ENCODE results near the gene LDLRAD2. TPM values are rescaled to one million over a fixed set of nuclear protein-coding genes. Genes with fewer than 3 reads are reported as not detected.
A peak's percentile ranks its signal among the peaks of the same experiment; 100 is the strongest.
"Not testable (repeated sequence)": the region's sequence is repeated elsewhere in the genome, so short reads cannot be mapped to it uniquely, and the experiment has no call there.

LDLRAD2 gene
- total RNA-seq, 6 experiments from 2014 or later = not detected

DNA sequence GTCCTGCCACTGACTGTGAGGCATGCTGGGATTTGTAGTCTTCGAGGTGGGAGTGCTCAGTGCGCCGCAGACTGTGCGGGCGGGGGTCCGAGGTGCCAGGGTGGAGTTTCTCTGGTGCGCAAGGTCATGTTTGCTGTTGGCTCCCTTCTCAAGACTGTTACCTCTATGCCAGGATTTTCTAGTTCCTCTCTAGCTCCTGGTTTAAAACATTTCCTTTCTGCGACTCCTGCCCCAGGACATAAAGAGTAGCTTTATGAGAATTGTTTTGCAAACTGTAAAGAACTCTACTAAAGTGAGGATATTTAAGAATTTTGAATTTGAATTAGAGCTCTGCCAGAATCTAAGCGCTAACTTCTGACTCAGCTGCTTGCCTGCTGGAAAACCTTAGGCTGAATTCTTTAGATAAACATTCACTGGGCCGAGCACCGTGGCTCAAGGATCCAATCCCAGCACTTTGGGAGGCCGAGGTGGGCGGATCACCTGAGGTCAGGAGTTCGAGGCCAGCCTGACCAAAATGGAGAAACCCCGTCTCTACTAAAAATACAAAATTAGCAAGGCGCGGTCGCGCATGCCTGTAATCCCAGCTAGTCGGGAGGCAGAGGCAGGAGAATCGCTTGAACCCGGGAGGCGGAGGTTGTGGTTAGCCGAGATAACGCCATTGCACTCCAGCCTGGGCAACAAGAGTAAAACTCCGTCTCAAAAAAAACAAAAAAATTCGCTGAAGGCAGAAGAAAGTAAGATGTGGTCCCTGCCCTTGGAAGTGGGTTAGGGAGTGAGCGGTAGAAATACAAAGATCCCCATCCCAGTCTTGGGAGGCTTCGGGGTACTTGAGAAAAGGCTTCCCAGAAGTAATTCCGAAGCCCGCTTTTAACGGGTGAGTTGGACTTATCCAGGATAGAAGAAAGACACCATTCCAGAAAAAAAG is 28.1 kb upstream of the LDLRAD2 start:
- 49% methylated on average over 28 of the region's 32 CpGs for WGBS (ENCODE audit: insufficient coverage, low coverage, low lambda C conversion rate, missing lambda C conversion rate)
- ATAC-seq (no peak), DNase-seq (peak in 1 of 3 donors; percentile 27)
- peak overlapping the region; percentile 100 for H3K27ac ChIP-seq
- H3K9me3 ChIP-seq = no peaks in the 10 kb centered on the region
- peaks cover 0 to 27% (median 9%) of the 10 kb centered on the region in 4 donors for H3K4me1 ChIP-seq
- TF ChIP-seq POLR2A (IDR thresholded peaks at IDR 0.05) = no peak
- TF ChIP-seq, protein P1, sequence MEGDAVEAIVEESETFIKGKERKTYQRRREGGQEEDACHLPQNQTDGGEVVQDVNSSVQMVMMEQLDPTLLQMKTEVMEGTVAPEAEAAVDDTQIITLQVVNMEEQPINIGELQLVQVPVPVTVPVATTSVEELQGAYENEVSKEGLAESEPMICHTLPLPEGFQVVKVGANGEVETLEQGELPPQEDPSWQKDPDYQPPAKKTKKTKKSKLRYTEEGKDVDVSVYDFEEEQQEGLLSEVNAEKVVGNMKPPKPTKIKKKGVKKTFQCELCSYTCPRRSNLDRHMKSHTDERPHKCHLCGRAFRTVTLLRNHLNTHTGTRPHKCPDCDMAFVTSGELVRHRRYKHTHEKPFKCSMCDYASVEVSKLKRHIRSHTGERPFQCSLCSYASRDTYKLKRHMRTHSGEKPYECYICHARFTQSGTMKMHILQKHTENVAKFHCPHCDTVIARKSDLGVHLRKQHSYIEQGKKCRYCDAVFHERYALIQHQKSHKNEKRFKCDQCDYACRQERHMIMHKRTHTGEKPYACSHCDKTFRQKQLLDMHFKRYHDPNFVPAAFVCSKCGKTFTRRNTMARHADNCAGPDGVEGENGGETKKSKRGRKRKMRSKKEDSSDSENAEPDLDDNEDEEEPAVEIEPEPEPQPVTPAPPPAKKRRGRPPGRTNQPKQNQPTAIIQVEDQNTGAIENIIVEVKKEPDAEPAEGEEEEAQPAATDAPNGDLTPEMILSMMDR (IDR thresholded peaks at IDR 0.05) = no peak
- intact Hi-C loops (cut with DNase I) = no loop called here
- no peaks in the 10 kb centered on the region for H3K36me3 ChIP-seq
- peak overlapping the region; percentile 85 to 100 (median 93) for H3K4me3 ChIP-seq
- H3K27me3 ChIP-seq = no peaks in the 10 kb centered on the region

DNA sequence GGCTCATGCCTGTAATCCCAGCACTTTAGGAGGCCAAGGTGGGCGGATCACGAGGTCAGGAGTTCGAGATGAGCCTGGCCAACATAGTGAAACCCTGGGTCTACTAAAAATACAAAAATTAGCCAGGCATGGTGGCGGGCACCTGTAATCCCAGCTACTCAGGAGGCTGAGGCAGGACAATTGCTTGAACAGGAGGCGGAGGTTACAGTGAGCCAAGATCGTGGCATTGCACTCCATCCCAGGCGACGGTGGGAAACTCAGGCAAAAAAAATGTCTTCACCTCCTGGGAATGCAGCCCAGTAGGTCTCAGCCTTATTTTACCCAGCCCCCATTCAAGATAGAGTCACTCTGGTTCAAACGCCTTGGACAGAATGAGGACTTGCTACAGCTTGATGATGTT is 26.3 kb upstream of the LDLRAD2 start:
- H3K27me3 ChIP-seq = not testable (repeated sequence)

DNA sequence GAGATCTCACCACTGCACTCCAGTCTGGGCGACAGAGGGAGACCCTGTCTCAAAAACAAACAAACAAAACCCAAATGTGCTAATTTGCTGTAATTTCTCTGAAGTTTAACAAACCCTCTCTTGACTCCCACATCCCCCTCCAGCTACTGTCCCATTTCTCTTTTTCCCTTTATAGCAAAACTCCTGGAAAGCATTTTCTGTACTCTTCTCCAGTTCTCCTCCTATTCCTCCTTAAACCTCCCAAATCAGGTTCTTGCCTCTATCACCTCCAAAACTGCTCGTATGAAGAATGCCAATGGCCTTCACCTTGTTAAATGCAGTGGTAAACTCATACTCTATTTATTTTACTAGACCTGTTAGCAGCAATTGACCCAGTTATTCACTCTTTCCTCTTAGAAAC is 25.4 kb upstream of the LDLRAD2 start:
- no peak for ATAC-seq
- no peak for TF ChIP-seq POLR2A (IDR thresholded peaks at IDR 0.05)
- TF ChIP-seq, protein P1 (IDR thresholded peaks at IDR 0.05) = no peak
- no peak for DNase-seq
- 67% methylated on average over 1 of the region's 2 CpGs for WGBS (ENCODE audit: insufficient coverage, low coverage, low lambda C conversion rate, missing lambda C conversion rate)
- H3K9me3 ChIP-seq = no peaks in the 10 kb centered on the region
- intact Hi-C loops (cut with DNase I) = no loop called here
- H3K27ac ChIP-seq = no peak overlapping the region
- peaks cover 0 to 8% (median 2%) of the 10 kb centered on the region in 4 donors for H3K4me1 ChIP-seq
- H3K36me3 ChIP-seq = no peaks in the 10 kb centered on the region
- H3K4me3 ChIP-seq = no peak overlapping the region
- no peaks in the 10 kb centered on the region for H3K27me3 ChIP-seq

More for the DNA sequence above, 26.3 kb upstream of the LDLRAD2 start:
- DNase-seq; H3K27ac ChIP-seq; ATAC-seq; H3K4me3 ChIP-seq; H3K36me3 ChIP-seq; H3K9me3 ChIP-seq; intact Hi-C loops (cut with DNase I): not testable (repeated sequence)
- 93% methylated on average over 5 of the region's 9 CpGs for WGBS (ENCODE audit: insufficient coverage, low coverage, low lambda C conversion rate, missing lambda C conversion rate)
- H3K4me1 ChIP-seq = peaks cover 0 to 15% (median 6%) of the 10 kb centered on the region in 4 donors

DNA sequence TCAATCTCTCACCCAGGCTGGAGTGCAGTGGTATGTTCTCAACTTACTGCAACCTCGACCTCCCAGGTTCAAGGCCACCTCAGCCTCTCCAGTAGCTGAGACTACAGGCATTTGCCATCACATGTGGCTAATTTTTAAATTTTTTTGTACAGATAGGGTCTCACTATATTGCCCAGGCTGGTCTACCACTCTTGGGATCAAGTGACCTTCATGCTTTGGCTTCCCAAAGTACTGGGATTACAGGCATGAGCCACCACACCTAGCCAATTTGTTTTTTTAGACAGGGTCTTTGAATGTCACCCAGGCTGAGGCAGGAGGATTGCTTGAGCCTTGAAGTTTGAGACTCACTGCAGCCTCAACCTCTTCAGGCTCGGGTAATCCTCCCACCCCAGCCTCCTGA is 19.0 kb upstream of the LDLRAD2 start:
- Histone ChIP-seq H3K36me3 (no peaks in the 10 kb centered on the region), H3K4me1 (no peaks in the 10 kb centered on the region), H3K27ac (no peak overlapping the region), H3K4me3 (no peak overlapping the region), H3K27me3 (no peaks in the 10 kb centered on the region), H3K9me3 (peaks cover 0 to 5% (median 0%) of the 10 kb centered on the region in 4 donors)
- ATAC-seq = no peak
- intact Hi-C loops (cut with DNase I) = no loop called here
- 77% methylated on average over 2 of the region's 2 CpGs for WGBS (ENCODE audit: insufficient coverage, low coverage, low lambda C conversion rate, missing lambda C conversion rate)
- DNase-seq = no peak
- TF ChIP-seq, protein P1 (IDR thresholded peaks at IDR 0.05) = no peak
- no peak for TF ChIP-seq POLR2A (IDR thresholded peaks at IDR 0.05)

DNA sequence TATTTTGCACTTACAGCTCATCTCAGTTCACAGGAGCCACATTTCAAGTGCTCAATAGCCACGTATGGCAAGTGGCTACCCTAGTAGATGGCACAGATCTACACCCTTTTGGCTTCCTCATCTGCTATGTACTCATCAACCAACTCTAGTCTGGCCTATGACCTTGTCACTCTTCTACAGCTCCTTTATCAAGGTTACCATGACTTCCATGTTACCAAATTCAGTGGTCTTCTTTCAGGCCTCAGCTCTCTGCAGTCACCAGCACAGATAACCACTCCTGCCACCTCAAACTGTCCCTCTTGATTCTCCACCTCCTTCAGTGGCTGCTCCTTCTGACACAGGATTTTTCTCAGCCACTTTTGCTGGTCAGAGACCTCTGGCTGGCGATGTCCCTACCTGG is 17.4 kb upstream of the LDLRAD2 start:
- 91% methylated on average over 1 of the region's 2 CpGs for WGBS (ENCODE audit: insufficient coverage, low coverage, low lambda C conversion rate, missing lambda C conversion rate)
- peaks cover 0 to 5% (median 0%) of the 10 kb centered on the region in 4 donors for H3K9me3 ChIP-seq
- ATAC-seq (no peak), DNase-seq (no peak)
- intact Hi-C loops (cut with DNase I) = no loop called here
- TF ChIP-seq, protein P1 (IDR thresholded peaks at IDR 0.05) = no peak
- TF ChIP-seq POLR2A (IDR thresholded peaks at IDR 0.05) = no peak
- no peak overlapping the region for H3K27ac ChIP-seq
- no peaks in the 10 kb centered on the region for H3K4me1 ChIP-seq
- no peak overlapping the region for H3K4me3 ChIP-seq
- no peaks in the 10 kb centered on the region for H3K36me3 ChIP-seq
- H3K27me3 ChIP-seq = no peaks in the 10 kb centered on the region
